AML-193 (cell line): ENCODE data around the gene UBR7.
"Not testable (repeated sequence)": the region's sequence is repeated elsewhere in the genome, so short reads cannot be mapped to it uniquely, and the experiment has no call there.

Experiments used
- DNase-seq, 2 experiments: peaks; one replicate each; lab custom pipeline; 2025; lab: John Stamatoyannopoulos, UW

UBR7 gene

GRCh38 chr14:93206793-93207467 lies at the start of gene UBR7, which contains the start of gene GON7:
UBR7 (plus strand) TSS chr14:93207256; CDS start chr14:93207292, 36 bp downstream.
GON7 (minus strand) TSS chr14:93207065; CDS start chr14:93207037, 28 bp downstream.
- peak; percentile 91 for DNase-seq

GRCh38 chr14:93158349-93158748 lies 48.7 kb upstream of the UBR7 start:
- not testable (repeated sequence) for DNase-seq

GRCh38 chr14:93159625-93160352 lies 47.3 kb upstream of the UBR7 start:
- not testable (repeated sequence) for DNase-seq

- peak in 1 of 2 experiments; percentile 37 for DNase-seq
Measured at GRCh38 chr14:93160353-93160801, 46.7 kb upstream of the UBR7 start.

- DNase-seq = no peak
Measured at GRCh38 chr14:93161411-93161940, 45.6 kb upstream of the UBR7 start.

- peak in 1 of 2 experiments; percentile 11 for DNase-seq
Measured at GRCh38 chr14:93163564-93163963, 43.5 kb upstream of the UBR7 start.

- not testable (repeated sequence) for DNase-seq
Measured at GRCh38 chr14:93165271-93166265, 41.5 kb upstream of the UBR7 start.

- not testable (repeated sequence) for DNase-seq
Measured at GRCh38 chr14:93168610-93169009, 38.4 kb upstream of the UBR7 start.

- DNase-seq = not testable (repeated sequence)
Measured at GRCh38 chr14:93169619-93170018, 37.4 kb upstream of the UBR7 start.

GRCh38 chr14:93170141-93170540 lies 36.9 kb upstream of the UBR7 start:
- DNase-seq = not testable (repeated sequence)

GRCh38 chr14:93171376-93171775 lies 35.7 kb upstream of the UBR7 start:
- DNase-seq = no peak

- no peak for DNase-seq
Measured at GRCh38 chr14:93173943-93174395, 33.1 kb upstream of the UBR7 start.

GRCh38 chr14:93174731-93175130 lies 32.3 kb upstream of the UBR7 start:
- DNase-seq = not testable (repeated sequence)

GRCh38 chr14:93175492-93175891 lies 31.6 kb upstream of the UBR7 start:
- no peak for DNase-seq

- no peak for DNase-seq
Measured at GRCh38 chr14:93183596-93184317, 23.3 kb upstream of the UBR7 start.

GRCh38 chr14:93184391-93185348 lies 22.4 kb upstream of the UBR7 start, which contains the start of the genes LYSET and MOAP1:
LYSET (plus strand) TSS chr14:93185317; CDS start chr14:93185406, 89 bp downstream.
MOAP1 (minus strand) TSS chr14:93184897; CDS start chr14:93184242, 655 bp downstream.
- DNase-seq = peak; percentile 66 to 72

GRCh38 chr14:93185349-93185720 lies 21.7 kb upstream of the UBR7 start:
- no peak for DNase-seq

- peak; percentile 52 to 70 for DNase-seq
Measured at GRCh38 chr14:93186466-93186865, 20.6 kb upstream of the UBR7 start.

GRCh38 chr14:93186956-93187355 lies 20.1 kb upstream of the UBR7 start:
- no peak for DNase-seq
